ENCODE results near the gene IQCF5.
"Not testable (repeated sequence)": the region's sequence is repeated elsewhere in the genome, so short reads cannot be mapped to it uniquely, and the experiment has no call there.

Gene IQCF5

GRCh38 chr3:51875501-51875900 is at the start of gene IQCF5:
IQCF5 (minus strand) TSS chr3:51875601; CDS start chr3:51875531, 70 bp downstream.
- no peak for DNase-seq (ENCODE audit: low read depth)

GRCh38 chr3:51921081-51921578 is 45.7 kb upstream of the IQCF5 start:
- DNase-seq (ENCODE audit: low read depth), result no peak

GRCh38 chr3:51916418-51916817 is 41.0 kb upstream of the IQCF5 start:
- DNase-seq (ENCODE audit: low read depth), result no peak

- no peak for DNase-seq (ENCODE audit: low read depth)
These were observed 32.6 kb upstream of the IQCF5 start for GRCh38 chr3:51908026-51908425.

GRCh38 chr3:51904034-51904823 is 28.8 kb upstream of the IQCF5 start:
- no peak for DNase-seq (ENCODE audit: low read depth)

- DNase-seq (ENCODE audit: low read depth), result not testable (repeated sequence)
These were observed 27.0 kb upstream of the IQCF5 start for GRCh38 chr3:51902361-51902760.

- DNase-seq (ENCODE audit: low read depth), result not testable (repeated sequence)
These were observed 24.6 kb upstream of the IQCF5 start for GRCh38 chr3:51900043-51900442.

GRCh38 chr3:51897391-51897790 is 22.0 kb upstream of the IQCF5 start:
- DNase-seq (ENCODE audit: low read depth), result no peak

- DNase-seq (ENCODE audit: low read depth), result no peak
These were observed 21.4 kb upstream of the IQCF5 start for GRCh38 chr3:51896607-51897305.

GRCh38 chr3:51894939-51895338 is 19.5 kb upstream of the IQCF5 start:
- no peak for DNase-seq (ENCODE audit: low read depth)

- DNase-seq (ENCODE audit: low read depth), result no peak
These were observed 19.0 kb upstream of the IQCF5 start for GRCh38 chr3:51894391-51894790.

GRCh38 chr3:51891242-51892039 is 16.0 kb upstream of the IQCF5 start:
- no peak for DNase-seq (ENCODE audit: low read depth)

GRCh38 chr3:51888463-51889105 is 13.2 kb upstream of the IQCF5 start:
- DNase-seq (ENCODE audit: low read depth), result no peak

- no peak for DNase-seq (ENCODE audit: low read depth)
These were observed 12.2 kb upstream of the IQCF5 start for GRCh38 chr3:51887620-51888019.

- no peak for DNase-seq (ENCODE audit: low read depth)
These were observed 11.0 kb upstream of the IQCF5 start for GRCh38 chr3:51886447-51886846.

- no peak for DNase-seq (ENCODE audit: low read depth)
These were observed 4.5 kb upstream of the IQCF5 start for GRCh38 chr3:51879937-51880336.

- DNase-seq (ENCODE audit: low read depth), result no peak
These were observed 785 bp upstream of the IQCF5 start for GRCh38 chr3:51876186-51876585.

- no peak for DNase-seq (ENCODE audit: low read depth)
These were observed 512 bp downstream of the IQCF5 start for GRCh38 chr3:51874889-51875288.

- DNase-seq (ENCODE audit: low read depth), result no peak
These were observed 990 bp downstream of the IQCF5 start for GRCh38 chr3:51874411-51874810.

- DNase-seq (ENCODE audit: low read depth), result no peak
These were observed 1.5 kb downstream of the IQCF5 start for GRCh38 chr3:51873876-51874275.

GRCh38 chr3:51873253-51873766 is 2.1 kb downstream of the IQCF5 start:
- no peak for DNase-seq (ENCODE audit: low read depth)

GRCh38 chr3:51869304-51869703 is 6.1 kb downstream of the IQCF5 start:
- no peak for DNase-seq (ENCODE audit: low read depth)

Data from stimulated activated CD8-positive, alpha-beta memory T cell treated with anti-CD3 and anti-CD28 coated beads, Interleukin-7, amount 100 ng/mL, for 24 hours (primary cell).